ENCODE data around the gene WDR48. TPM values are rescaled to one million over a fixed set of nuclear protein-coding genes. Genes with fewer than 3 reads are reported as not detected.
"Not testable (repeated sequence)": the region's sequence is repeated elsewhere in the genome, so short reads cannot be mapped to it uniquely, and the experiment has no call there.

Gene WDR48
- total RNA-seq, 2 experiments from 2014 or later = 38.0 to 43.2 TPM

GRCh38 chr3:39061228-39061627 lies 9.4 kb downstream of the WDR48 start:
- POLR2A ChIA-PET = not testable (repeated sequence)
- CTCF ChIA-PET = interaction anchor here (0.7 kb wide), 1 partner anchor 9 kb away, joined by 3 read pairs; no protein-coding TSS in a partner anchor

GRCh38 chr3:39062180-39062579 lies 10.4 kb downstream of the WDR48 start:
- ChIA-PET POLR2A (interaction anchor here (0.6 kb wide), 1 partner anchor 45 kb away, joined by 3 read pairs; no protein-coding TSS in a partner anchor), CTCF (no interaction called here)

GRCh38 chr3:39063143-39063542 lies 11.3 kb downstream of the WDR48 start:
- ChIA-PET CTCF (no interaction called here), POLR2A (no interaction called here)

DNA sequence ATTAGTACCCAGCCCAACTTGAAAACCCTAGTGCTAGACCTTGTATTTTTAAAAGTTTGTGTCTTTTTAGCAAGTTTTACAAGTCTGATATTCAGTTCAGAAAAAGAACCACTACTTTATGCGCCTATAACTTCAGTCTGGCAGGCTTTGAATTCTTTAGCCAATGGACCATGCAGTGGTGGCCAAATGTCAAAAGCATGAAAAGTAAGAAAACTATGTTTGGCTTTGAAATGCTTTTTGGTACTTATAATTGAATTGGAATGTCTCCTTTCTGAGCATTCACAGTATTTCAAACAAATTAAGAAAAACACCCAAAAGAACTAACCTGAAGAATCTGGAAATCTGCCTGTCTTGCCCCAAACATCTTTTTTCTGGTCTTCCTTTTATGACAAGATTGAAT lies 12.8 kb downstream of the WDR48 start:
- POLR2A ChIA-PET = no interaction called here
- CTCF ChIA-PET = no interaction called here

DNA sequence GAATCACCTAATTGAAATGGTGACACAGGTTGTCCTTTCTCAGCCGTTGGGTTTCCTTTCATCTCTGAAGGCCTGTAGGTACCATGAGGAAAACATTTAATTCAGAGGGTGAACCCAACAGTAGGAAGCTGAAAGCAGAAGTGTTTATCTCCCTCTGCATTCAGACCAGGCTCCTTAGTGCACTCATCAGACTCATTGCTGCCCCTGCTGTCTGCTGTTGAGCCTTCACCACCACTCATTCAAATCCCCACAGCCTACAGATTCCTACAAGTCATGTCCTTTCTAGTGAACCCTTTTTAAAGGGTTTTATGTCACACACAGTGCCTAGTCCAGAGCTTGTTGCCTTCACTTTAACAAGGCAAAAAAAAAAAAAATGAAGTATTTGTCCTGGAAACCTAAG lies 13.4 kb downstream of the WDR48 start:
- CTCF ChIA-PET = no interaction called here
- POLR2A ChIA-PET = no interaction called here

DNA sequence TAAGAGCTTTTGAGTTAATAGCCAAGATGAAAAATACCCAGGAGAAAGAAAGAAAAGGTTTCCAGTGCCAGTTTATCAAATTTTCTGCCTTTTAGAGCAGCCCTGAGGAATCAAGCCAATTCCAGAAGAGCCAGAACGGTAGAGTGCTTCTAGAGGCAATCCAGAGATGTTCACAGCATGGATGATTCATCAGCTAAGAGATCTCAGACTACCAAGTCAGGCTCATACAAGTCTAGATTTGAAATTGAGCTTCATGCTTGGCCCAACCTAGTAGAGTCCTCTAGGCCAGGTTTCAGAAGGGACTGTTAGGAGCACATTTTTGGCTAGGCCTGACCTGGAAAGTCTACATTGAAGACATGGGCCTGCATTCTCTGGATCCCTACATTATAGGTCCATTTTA lies 15.5 kb downstream of the WDR48 start:
- CTCF ChIA-PET = interaction anchor here (0.6 to 0.8 kb wide), 2 partner anchors 50 to 211 kb away, joined by 3 read pairs; no protein-coding TSS in a partner anchor
- POLR2A ChIA-PET = interaction anchor here (1.4 kb wide), 1 partner anchor 9 kb away, joined by 3 read pairs; no protein-coding TSS in a partner anchor

- POLR2A ChIA-PET = interaction anchor here (1.4 kb wide), 1 partner anchor 10 kb away, joined by 3 read pairs; no protein-coding TSS in a partner anchor
- CTCF ChIA-PET = interaction anchor here (1.0 kb wide), 1 partner anchor 12 kb away, joined by 3 read pairs; no protein-coding TSS in a partner anchor
Measured at GRCh38 chr3:39068556-39068955, 16.7 kb downstream of the WDR48 start.

GRCh38 chr3:39075910-39076309 lies 24.1 kb downstream of the WDR48 start:
- POLR2A ChIA-PET = no interaction called here
- CTCF ChIA-PET = no interaction called here

- POLR2A ChIA-PET = no interaction called here
- CTCF ChIA-PET = interaction anchor here (0.7 kb wide), 1 partner anchor 20 kb away, joined by 4 read pairs; no protein-coding TSS in a partner anchor
Measured at GRCh38 chr3:39079530-39079929, 27.7 kb downstream of the WDR48 start.

DNA sequence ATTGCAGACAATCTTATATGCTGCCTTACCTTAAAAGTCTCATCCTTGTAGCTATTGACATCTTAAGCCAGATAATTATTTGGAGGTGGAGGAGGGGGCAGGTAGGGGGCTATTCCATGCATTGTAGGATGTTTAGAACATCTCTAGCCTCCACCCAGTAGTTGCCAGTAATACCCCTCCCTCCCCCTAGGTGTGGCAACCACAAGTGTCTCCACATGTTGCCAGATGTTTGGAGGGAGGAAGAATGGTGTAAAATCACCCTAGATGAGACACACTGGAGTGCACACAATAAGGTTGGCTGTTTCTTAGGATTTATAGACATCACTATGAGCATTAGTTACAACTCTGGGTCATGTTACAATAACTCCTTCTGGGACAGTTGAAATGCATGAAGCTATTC lies 28.2 kb downstream of the WDR48 start:
- CTCF ChIA-PET = interaction anchor here (0.7 to 1.2 kb wide), 2 partner anchors 11 to 21 kb away, joined by 3 to 4 read pairs; no protein-coding TSS in a partner anchor
- POLR2A ChIA-PET = no interaction called here

DNA sequence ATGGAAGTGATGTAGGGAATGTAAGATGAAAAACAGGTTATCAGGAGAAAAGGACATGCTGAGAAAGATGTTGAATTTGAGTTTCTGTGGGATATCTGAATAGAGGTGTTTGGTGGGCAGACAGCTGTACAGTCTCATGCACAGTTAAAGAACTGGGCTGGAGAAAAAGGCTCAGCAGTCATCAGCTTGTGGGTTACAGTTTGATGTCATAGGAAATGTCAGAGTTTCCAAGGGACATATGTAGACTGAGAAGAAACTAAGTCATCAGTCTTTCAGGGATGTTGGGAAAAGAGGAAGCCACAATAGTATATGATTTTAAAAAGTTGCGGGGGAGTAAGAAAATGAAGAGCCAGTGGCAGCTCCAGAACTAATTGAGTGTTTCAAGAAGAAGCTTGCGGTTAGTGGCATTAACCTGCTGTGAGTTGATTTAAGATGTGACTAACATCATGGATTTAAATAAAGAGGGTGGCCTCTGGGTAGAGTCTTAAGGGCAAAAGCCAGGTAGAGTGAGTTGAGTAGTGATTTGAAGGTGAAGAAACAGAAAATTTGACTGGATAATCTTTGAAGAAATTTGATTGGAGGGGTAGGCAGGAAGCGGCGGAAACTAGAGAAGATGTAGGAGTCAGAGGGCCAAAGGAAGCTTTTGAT lies 31.0 kb downstream of the WDR48 start:
- ChIA-PET CTCF (no interaction called here), POLR2A (no interaction called here)

GRCh38 chr3:39086144-39086543 lies 34.3 kb downstream of the WDR48 start:
- CTCF ChIA-PET = no interaction called here
- POLR2A ChIA-PET = no interaction called here

DNA sequence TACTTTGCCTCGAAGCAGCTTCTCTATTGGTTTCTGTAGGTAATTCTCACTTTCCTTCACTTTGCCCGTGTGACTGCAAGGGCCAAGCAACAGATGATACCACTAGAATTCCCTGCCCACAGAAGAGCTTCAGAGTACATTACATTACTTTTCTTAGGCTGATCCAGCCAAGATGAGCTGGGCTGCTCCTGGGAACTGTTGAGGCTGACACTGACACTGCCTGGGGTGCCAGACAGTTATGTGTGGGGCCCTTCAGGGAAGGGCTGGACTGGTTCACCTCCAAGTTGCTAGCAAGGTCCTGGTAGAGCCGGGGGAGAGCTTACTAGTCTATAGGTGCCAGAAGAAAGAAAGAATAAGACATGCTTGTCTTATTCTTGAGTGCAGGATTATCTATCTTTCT lies 36.6 kb downstream of the WDR48 start:
- CTCF ChIA-PET = interaction anchor here (1.3 kb wide), 1 partner anchor 200 kb away, joined by 4 read pairs; no protein-coding TSS in a partner anchor
- POLR2A ChIA-PET = interaction anchor here (0.5 kb wide), 1 partner anchor 596 kb away, joined by 3 read pairs; no protein-coding TSS in a partner anchor

DNA sequence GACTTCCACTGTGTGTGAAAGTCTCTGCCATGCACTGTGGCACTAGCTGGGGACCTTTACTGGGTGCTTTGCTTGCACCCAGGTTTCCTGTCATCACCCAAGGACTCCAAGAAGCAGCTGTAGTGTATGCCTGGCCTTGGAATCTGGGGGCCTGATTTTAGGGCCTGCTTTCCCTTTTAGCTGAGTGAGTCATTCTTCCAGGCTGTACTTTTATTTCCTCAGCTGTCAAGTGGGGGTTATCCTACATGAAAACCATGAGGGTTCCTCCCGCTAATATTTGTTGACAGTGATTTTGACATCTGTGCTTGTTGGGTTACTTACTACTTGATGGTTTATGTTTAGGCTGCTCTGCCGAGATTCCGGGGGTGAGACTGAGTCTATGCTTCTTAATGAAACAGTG lies 37.1 kb downstream of the WDR48 start:
- ChIA-PET CTCF (interaction anchor here (1.3 kb wide), 1 partner anchor 199 kb away, joined by 4 read pairs; no protein-coding TSS in a partner anchor), POLR2A (interaction anchor here (0.5 kb wide), 1 partner anchor 597 kb away, joined by 3 read pairs; no protein-coding TSS in a partner anchor)

DNA sequence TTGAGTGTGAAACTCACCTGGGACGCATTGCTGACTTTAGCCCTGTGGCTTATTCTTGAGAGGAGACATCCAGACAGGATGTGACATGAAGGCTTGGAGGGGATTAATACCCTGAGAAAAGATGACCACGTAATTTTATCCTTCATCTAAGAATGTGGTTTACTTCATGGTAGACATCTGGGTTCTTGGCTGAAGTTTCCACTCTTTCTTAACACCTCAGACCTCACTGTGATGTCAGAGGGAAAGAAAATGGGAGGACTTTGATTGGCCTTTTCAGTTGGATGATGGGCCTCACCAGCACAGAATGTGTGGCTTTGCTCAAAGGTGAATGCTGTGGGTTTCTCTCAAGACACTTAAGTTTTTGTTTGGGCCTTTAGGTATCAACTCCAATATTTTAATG lies 39.1 kb downstream of the WDR48 start:
- POLR2A ChIA-PET = no interaction called here
- CTCF ChIA-PET = no interaction called here

DNA sequence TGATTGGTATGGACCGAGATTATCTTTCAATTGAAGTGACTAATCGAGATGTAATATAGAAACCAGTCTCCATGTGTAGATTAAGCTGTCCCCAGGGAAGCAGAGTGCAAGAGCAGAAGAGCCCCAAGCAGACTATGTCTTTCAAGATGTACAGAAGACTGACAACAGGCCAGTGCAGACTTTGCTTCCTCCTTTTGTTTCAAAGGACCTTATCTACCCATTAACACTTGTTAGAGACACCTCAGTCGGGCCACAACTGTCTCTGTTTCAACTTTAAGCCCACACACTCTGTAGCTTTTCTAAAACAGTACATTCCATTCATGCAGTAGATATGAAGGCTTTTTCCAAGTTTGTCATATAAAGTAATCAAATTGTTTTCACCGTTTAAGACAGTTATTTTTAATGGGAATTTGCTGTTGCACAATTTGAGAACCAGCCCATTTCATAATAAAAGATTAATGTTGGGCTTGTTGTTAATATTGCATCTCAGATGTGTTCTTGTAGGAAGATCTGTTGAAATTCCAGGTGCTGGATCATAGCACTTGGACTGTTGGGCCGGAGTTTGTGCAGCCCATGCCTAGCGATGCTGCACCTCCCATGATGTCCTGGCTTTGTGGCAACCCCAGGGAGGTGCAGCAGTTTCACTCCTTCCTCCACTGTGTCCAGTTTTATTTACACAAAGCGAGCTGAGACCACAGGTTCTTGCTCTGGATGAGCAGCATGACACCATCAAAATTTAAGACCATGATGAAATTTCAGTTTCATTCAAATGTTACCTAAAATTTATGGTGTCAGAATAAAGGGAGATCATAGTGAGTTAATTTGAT lies 43.2 kb downstream of the WDR48 start:
- CTCF ChIA-PET = interaction anchor here (0.6 to 1.0 kb wide), 2 partner anchors 11 to 27 kb away, joined by 3 read pairs; no protein-coding TSS in a partner anchor

GRCh38 chr3:39095778-39096177 lies 44.0 kb downstream of the WDR48 start:
- CTCF ChIA-PET = interaction anchor here (1.0 to 1.1 kb wide), 2 partner anchors 10 to 12 kb away, joined by 3 read pairs; partner anchors contain the start of genes GORASP1 and TTC21A
- POLR2A ChIA-PET = no interaction called here

More for the DNA sequence above, 43.2 kb downstream of the WDR48 start:
- POLR2A ChIA-PET = no interaction called here

DNA sequence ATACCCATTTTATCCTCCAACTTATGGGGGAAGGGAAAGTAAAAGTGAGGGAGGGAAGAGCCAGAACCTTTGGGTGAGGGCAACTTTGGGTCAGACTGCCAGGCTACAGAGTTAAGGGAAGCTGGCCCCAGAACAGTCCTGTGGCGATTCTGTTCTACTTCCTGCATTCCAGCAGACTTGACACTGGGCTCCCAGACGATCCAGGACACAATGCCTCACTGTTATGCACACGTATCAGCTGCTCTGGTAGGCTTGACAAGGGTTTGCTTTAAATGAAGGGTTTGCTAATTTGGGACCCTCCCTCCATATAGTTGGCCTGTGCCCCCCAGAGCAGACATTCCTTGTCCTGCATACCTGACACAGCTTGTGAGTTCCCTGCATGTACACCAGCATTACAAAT lies 45.0 kb downstream of the WDR48 start:
- POLR2A ChIA-PET = no interaction called here

DNA sequence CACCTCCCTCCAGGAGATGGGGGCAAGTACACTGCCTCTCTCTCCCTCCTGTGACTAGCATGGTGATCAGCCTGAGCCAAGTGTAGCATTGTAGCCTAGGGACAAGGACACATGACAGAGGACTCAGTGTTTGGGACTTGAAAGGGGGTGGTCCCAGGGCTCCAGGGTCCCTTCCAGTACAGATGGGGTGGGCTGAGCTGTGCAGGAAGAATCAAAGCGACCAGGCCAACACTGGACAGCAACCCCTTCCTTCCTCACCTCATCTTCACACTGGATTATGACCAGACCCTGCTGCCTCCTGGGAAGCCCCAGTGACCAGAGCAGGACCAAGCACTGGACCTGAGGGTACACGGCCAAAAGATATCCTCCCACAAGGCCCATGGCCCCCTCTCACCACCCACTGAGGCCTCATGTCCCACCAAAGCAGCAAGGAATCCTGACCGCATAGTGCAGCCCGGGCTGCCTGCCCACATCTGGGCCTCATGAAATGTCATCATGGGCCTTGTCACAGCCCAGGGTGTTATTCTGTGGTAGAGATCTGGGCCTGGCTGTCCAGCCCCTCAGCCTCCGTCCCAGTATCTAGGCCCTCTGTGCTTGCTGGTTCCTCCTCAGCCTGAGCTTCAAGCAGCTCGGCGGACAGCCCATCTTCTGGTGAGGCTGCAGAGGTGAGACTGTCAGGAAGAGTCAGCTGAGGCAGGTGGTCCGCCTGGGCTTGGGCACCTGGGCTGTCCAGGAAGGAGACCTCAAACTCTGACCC lies 46.1 kb downstream of the WDR48 start:
- CTCF ChIA-PET = interaction anchor here (0.8 kb wide), 1 partner anchor 194 kb away, joined by 3 read pairs; no protein-coding TSS in a partner anchor
- POLR2A ChIA-PET = no interaction called here

More for the DNA sequence above, 45.0 kb downstream of the WDR48 start:
- CTCF ChIA-PET = interaction anchor here (1.1 kb wide), 1 partner anchor 11 kb away, joined by 3 read pairs; the partner anchor contains the start of genes GORASP1 and TTC21A

Measured in activated CD8-positive, alpha-beta memory T cell treated with anti-CD3 and anti-CD28 coated beads for 36 hours (primary cell).